Stimulated activated CD8-positive, alpha-beta memory T cell treated with anti-CD3 and anti-CD28 coated beads, Interleukin-15, amount 100 ng/mL, for 48 hours (primary cell): Measurements from ENCODE around the gene HSP90AA1.
"Not testable (repeated sequence)": the region's sequence is repeated elsewhere in the genome, so short reads cannot be mapped to it uniquely, and the experiment has no call there.

ENCODE experiments used
- DNase-seq, 2 donors: peaks; one replicate each; pipeline ENCODE4 v3.0.0-alpha.2; 2020; ENCODE audit warnings: low read depth in 2 of 2

HSP90AA1 gene

DNA sequence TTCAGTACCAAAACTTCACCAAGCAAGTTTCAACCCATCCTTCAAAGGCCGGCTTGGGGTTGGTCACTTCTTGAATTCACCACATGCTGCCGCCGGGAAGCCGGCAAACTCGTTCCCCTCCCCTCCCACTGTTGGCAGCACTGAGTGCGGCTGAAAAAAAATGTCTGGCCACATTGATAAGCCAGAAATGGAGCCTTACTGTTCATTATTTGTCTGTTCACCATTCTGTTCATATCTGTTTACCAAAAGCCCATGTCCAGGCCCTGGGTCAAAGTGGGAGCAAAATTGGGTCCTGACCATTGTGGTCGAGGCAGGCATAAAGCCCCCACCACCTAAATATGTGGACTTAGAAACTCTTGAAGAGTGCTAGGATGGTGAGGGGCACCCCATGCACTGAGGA lies 7.3 kb upstream of the HSP90AA1 start:
- no peak for DNase-seq

DNA sequence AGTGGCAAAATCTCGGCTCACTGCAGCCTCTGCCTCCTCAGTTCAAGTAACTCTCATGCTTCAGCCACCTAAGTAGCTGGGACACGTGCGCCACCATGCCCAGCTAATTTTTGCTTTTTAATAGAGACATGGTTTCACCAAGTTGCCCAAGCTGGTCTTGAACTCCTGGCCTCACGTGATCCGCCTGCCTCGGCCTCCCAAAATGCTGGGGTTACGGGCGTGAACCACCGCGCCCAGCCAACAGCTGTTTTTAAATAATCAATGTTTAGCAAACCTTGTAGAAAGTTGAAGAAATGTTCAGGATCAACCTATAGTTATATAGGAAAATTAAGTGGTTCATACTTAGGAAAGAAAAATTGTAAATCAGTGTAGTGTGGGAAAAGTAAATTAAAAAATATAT lies 6.0 kb upstream of the HSP90AA1 start:
- no peak for DNase-seq

DNA sequence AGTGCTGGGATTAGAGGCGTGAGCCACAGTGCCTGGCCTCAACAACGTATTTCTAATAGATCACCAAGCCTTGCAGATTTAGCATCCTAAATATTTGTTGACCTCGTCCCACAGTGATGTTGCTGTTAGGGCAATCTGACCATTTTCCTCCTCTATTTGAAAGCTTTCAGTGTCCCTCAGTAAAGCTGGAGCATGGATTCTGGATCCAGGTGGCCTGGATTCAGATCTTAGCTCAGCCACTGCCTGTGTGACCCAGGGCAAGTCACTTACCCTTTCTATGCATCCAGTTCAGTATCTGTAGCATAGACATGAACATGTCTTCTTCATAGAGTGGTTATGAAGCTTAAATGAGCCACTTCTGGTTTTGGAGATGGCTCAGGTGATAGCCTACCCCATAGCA lies 3.9 kb upstream of the HSP90AA1 start:
- no peak for DNase-seq

DNA sequence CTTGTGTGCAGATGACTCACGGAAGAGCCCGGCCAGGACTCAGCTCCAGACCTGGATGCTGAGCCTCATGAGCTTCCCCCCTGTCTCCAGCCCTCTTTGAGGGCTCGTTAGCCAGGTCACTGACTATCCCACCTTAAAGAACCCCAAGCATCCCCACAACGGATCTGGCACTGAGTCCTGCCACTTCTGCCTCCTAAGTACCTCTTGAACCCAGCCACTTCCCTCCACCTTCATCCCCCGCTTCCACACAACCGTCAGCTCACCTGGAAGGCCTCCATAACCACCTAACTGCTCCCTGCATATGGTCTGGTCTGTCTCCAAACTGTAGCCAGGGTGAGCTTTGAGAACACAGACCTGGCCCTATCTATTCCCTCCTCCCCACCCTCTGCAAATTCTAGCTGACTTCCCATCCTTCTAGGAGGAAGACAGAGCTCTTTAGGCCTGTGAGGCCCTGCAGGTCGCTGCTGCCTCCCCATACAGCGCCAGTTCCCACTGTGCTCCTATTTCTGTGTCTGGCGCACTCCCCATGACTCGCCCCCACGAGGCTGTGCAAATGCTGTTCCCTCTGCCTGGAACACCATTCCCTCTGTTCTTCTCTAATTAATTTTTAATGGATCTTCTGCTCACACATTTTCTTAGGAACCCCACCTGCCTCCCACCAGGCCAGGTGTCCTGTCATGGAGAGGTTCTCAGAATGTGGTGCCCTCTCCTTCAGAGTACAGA lies 2.9 kb upstream of the HSP90AA1 start:
- no peak for DNase-seq

DNA sequence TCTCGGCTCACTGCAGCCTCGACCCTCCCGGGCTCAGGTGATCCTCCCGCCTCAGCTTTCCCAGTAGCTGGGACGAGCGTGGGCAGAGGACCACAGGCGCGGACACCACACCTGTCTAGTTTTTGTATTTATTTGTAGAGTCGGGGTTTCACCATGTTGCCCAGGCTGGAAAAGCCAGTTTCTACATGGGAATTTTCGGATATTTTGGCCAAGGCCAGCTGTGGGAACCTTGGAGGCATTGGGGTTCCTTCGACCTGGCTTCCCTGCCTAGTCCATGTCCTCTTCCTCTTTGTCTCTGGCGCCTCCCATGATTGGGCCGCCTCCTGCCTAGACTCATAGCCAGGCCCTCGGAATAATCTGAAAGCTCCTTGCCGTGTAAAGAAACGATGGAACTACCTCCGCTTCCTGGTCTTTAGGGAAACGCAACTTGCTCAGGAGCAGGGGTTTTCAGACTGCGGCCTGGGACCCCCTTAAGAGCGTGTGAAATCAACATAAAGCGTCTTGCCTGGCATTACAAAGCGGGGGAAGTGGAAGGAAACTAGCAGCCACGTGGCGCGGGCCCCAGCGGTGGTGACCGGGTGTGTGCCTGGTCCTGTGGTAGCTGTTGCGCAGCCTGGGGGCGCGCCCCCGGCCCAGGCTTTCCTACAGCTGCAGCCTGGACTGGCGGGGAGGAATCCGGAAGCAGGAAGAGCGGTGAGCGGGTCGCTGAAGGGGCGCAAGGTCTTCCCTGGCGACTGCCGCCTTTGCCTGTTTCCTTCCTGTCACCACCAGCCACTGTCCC lies 1.4 kb upstream of the HSP90AA1 start:
- peak; percentile 49 for DNase-seq

DNA sequence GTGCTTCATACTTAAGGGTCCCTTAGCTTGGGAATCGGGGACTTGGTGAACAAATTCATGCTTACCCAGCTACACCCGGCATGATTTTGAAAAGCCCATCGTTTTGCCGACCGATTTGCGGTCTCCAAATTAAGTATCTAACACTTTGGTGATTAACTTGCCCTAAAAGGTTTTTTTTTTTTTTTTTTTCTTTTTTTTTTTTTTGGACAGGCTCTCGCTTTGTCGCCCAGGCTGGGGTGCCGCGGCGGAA lies 843 bp upstream of the HSP90AA1 start:
- no peak for DNase-seq

DNA sequence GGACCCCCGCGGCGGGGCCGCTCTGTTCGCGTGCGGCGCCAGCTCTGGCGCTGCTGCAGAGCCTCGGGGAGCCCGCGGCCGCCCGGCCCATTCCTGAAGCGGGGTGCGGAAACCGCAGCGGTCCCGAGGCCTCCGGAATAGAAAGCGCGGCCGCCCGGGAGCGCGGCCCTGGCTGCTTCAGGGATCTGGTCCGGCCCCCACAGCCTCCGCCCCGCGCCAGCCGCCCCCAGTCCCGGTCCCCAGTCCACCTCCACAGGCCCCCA lies 204 bp downstream of the HSP90AA1 start:
- DNase-seq: no peak

DNA sequence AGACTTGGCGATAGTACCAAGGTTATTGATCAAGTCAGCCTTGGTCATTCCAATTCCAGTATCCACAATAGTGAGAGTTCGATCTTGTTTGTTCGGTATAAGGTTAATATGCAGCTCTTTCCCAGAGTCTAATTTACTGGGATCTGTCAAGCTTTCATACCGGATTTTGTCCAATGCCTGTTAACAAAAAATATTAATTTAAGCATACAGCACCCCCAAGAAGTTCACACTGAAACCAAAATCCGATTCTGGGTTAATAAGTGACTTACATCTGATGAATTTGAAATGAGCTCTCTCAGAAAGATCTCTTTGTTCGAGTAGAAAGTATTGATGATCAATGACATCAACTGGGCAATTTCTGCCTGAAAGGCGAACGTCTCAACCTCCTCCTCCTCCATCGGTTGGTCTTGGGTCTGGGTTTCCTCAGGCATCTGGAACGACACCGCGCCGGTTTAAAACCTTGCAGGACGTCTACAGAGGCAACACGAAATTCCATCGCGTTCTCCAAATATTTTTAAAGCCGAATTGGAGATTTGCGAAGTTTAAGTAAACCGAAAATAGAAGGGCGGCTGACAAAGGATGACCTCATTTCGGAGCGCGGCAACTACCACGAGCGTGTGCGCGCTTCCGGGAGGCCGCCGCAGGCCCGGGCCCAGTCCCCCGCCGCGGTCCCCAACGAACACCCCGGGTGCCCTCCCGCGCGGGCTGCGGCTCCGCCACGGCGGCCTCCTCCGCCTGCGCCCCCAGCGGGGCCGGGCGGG lies 716 bp downstream of the HSP90AA1 start:
- DNase-seq: peak; percentile 34 to 45

DNA sequence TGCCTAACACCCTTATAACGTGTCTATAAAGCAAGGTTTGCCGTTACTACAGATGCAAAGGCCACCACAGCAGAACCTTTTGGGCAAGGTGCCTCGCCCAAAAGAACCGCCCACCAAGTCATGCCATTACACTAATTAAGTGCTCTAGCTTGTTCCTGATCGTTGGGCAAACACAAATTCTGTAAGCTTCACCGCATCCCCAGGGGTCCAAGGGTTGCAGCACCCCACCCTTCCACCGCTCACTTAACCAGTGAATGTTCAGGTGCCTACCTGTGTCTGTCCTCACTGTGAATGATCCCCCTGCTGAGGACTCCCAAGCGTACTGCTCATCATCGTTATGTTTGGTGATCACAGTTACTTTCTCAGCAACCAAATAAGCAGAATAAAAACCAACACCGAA lies 1.4 kb downstream of the HSP90AA1 start:
- no peak for DNase-seq

DNA sequence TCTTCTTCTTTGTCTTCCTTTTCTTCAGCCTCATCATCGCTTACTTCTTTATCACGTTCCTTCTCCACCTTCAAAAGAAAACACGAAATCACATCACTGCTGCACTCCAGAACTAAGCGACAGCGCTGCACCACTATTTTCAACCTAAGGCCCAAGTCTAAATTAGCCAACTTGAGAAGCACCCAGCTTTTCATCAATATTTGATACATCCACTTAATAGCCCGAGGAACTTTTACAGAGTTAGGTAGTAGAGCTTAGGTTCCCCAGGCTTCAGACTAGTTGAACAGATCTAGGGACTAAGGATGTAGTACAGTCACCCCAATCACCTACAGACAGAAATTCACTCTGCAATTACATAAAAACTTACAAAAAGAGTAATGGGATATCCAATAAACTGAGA lies 1.9 kb downstream of the HSP90AA1 start:
- no peak for DNase-seq

DNA sequence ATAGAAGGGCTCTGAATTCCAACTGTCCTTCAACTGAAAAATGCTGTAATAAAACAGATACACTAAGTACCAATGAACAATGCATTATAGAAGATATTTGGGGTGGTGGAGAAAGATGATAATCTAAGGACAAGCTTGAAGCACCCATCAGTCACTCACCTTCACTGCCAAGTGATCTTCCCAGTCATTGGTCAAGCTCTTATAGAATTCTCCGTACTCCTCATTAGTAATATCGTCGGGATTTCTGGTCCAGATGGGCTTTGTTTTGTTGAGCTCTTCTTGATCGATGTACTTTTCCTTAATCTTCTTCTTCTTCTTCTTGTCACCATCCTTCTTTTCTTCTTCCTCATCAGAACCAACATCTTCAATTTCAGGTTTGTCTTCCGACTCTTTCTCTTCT lies 2.3 kb downstream of the HSP90AA1 start:
- DNase-seq: not testable (repeated sequence)

DNA sequence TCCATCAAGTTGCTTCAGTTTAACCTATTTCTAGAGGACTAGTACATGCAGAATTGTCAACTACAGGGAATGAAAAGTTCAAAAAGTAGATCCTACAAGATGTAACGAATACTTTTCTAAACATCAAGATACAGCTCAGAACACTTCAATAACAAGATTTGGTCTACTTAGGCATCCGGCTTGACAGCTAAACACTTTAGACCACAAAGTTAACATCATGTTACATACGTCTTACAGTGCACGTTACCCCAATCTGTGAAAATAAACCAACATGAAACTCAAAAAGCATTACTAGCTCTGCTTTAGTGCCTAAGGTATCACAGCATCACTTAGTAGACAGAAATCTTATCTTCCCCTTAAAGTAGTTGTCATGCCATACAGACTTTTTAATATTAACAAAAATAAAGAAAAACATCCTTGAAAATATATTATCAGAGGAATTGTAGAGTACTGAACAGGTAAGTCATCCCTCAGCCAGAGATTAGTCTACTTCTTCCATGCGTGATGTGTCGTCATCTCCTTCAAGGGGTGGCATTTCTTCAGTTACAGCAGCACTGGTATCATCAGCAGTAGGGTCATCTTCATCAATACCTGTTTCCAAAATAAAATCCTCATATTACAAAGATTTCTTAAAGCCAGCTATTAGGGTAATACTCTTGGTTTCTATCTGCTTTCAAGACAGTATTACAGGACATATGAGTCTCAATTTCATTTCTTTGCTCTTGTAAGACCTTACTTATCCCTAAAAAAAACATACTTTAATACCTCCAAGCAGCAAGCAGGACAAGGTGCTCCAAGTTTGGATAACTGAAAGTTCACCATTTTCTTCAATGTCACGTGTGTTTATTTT lies 5.4 kb downstream of the HSP90AA1 start:
- DNase-seq: no peak

DNA sequence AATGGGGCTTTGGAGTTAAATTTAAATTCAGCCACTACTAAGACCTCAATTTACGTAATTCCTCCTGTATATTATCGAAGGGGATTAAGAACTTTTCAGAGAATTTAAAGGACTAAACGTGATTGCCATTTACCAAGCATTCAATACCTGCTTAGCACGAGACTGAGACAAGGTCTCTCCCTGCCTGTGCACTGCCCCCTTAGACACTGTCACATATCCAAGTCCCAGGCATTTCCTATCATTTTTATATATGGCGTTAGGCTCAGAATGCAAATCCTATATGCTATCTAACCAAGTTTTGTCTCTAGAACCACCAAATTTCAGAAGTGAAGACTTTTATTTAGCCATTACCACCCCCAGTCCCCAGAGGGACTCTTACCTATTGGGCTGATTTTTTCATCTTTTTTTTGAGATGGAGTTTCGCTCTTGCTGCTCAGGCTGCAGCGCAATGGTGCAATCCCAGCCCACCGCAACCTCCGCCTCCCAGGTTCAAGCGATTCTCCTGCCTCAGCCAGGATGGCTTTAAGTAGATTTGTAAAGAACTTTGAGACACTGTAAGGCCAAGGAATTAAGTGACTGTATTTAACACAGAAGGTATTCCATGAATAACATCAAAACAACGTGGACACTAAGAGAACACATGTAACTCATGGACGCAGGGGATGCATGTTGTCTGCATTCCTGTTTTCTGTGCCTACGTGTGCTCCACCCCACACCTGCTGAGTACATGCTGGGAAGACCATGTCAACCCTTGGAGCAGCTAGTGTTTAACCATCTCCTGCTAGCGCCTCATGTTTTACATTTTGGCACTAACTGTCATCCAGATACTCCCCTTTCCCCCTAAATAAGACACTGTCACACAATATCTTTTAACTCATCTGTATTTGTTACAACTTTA lies 6.4 kb downstream of the HSP90AA1 start:
- no peak for DNase-seq

DNA sequence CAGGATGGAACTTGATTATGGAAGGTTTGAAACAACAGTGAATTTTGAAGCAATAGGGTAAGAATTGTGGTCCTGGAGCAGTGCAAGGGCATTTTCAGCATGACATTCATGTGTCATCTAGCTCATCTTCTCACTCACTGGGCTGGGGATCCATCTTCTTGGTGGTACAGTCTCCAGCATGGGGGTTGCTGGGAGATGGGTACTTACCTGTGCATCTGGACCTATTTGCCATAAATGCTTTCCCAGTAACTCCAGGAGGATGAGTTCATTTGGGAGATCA lies 7.2 kb downstream of the HSP90AA1 start:
- DNase-seq: no peak

DNA sequence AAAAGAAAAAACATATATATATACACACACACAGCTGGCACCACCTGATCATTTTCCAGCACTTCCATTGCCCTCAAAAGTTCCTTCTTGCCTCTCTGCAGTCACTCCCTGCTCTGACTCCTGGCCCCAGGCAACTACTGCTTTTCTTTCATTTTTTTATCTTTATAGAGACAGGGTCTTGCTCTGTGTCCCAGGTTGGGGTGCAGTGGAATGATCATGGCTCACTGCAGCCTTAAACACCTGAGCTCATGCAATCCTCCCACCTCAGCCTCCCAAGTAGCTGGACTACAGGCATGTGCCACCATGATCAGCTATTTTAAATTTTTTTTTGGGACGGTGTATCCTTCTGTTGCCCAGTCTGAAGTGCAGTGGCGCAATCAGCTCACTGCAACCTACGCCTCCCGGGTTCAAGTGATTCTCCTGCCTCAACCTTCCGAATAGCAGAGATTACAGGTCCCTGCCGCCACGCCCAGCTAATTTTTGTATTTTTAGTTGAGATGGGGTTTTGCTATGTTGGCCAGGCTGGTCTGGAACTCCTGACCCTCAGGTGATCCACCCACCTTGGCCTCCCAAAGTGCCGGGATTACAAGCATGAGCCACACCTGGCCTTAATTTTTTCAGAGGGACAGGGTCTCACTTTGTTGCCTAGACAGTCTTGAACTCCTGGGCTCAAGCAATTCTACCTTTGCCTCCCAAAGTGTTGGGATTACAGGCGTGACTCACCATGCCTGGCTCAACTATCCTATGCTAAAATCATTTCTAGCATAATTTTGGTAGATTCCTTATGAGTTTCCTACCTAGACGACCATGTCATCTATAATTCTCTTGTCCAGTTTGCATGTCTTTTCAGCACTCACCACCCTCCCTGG lies 7.8 kb downstream of the HSP90AA1 start:
- no peak for DNase-seq

DNA sequence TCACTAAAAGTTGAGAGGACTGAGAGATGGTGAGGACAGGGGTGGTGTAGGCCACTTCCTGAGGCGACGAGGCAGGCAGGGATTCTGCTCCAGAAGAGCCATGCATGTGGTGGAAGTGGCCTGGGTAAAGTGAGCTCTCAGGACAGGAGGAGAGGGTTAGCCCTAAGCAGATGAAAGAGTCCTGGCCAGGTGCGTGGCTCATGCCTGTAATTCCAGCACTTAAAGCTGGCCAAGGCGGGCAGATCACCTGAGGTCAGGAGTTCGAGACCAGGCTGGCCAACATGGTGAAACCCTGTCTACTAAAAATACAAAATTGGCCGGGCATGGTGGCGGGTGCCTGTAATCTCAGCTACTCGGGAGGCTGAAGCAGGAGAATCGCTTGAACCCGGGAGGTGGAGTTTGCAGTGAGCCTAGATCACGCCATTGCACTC lies 8.5 kb downstream of the HSP90AA1 start:
- not testable (repeated sequence) for DNase-seq

DNA sequence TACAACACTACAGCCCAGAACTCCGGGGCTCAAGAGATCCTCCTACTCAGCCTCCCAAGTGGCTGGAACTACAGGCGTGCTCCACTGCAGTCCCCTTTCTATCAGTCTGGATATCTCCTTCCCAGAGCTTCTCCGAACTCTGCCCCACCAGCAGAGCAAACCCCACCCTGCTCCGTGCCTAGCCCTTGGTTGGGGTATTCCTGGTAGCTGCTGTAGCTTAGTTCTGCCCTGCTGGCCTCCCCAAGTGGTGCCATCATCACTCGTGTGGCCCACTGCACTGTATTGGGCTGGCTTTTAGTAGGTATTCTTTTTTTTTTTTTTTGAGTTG lies 9.5 kb downstream of the HSP90AA1 start:
- DNase-seq: no peak

DNA sequence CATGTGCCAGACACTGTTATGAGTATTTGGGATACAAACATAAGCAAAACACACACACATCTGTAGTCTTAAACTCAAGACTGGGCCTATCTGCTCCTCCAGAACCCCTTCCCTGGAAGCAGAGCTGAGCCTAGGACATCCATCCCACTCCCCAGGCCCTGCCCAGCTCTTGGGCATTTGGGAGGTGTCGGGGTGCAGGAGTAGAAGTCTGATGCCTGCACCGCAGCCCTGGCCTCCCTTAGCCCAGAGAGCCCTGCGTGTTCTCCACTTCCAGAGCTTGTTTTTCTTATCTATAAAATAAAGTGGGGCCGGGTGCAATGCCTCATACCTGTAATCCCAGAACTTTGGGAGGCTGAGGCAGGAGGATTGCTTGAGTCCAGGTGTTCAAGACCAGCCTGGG lies 11.7 kb downstream of the HSP90AA1 start:
- no peak for DNase-seq

DNA sequence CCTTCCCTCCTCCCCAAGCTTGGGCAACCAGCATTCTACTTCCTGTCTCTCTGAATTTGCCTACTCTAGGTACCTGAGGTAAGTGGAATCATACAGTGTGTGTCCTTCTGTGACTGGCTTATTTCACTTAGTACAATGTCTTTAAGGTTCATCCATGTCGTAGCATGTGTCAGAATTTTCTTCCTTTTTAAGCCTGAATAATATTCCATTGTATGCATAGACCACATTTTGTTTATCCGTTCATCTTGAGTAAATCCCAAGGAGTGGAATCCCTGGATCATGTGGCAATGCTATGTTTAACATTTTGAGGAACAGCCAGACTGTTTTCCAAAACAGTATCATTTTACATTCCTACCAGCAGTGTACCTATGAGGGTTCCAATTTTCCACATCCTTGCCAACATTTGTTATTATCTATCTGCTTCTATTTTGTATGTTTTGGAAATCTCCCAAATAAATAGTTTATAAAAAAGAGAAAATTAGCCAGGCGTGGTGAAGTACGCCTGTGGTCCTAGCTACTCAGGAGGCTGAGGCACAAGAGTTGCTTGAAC lies 12.4 kb downstream of the HSP90AA1 start:
- no peak for DNase-seq

DNA sequence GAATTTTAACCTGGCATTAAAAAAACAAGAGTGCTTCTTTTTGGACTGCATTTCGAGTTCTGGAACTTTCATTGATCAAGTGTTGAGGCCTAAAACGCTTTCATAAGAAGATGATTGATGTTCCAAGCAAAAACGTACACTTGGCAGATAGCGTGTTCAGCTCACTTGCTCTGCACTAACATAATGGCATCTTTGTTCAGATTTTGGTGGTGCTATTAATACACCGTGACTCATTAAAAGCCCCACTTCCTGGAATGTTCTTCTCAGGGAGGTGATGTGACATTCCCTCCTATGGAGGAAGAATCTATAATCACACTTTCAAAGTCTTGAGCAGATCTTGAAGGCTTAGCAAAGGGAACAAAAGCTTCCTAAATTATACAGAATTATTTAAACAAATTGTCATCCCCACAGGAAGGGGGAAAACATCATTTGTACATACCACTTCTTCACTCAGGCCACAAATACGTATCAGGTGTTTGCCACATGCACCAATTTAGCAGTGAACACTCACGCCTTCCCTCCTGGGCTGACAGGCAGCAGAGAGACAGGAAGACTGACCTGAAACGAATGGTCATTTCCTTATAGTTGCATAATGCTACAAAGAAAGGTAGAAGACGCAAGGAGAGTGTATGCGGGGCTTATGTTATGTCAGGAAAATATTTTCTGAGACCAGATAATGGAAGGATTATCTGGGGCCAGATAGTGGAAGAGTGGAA lies 15.4 kb downstream of the HSP90AA1 start:
- DNase-seq: no peak
